Hepatocyte (in vitro differentiated cells): ENCODE measurements around the gene SYNGR2. TPM values are rescaled to one million over a fixed set of nuclear protein-coding genes. Genes with fewer than 3 reads are reported as not detected.
A peak's percentile ranks its signal among the peaks of the same experiment; 100 is the strongest.

Experiments
- DNase-seq: peaks from one replicate; pipeline ENCODE4 v3.0.0-alpha.2; 2016; ENCODE audit warnings: low spot score
- H2AFZ ChIP-seq: fragments of 200-600 bp; sonication (generic); 2 replicates; pipeline ENCODE4 v1.6.0; 2016; ENCODE audit warnings: antibody characterized with exemption, mild to moderate bottlenecking
- H3K27ac ChIP-seq: fragments of 200-600 bp; sonication (generic); 2 replicates; pipeline ENCODE4 v1.5.1; 2016; ENCODE audit warnings: mild to moderate bottlenecking
- H3K27me3 ChIP-seq: fragments of 200-600 bp; sonication (generic); 2 replicates; pipeline ENCODE4 v1.6.1; 2016
- H3K36me3 ChIP-seq: fragments of 200-600 bp; sonication (generic); replicated peaks from 2 replicates; pipeline ENCODE4 v1.5.1; 2016; ENCODE audit warnings: low read depth; ENCODE audit not compliant: insufficient read depth
- H3K4me1 ChIP-seq: fragments of 200-600 bp; sonication (generic); 2 replicates; pipeline ENCODE4 v1.5.1; 2016; ENCODE audit warnings: mild to moderate bottlenecking, moderate library complexity; ENCODE audit not compliant: insufficient read depth
- H3K4me2 ChIP-seq: fragments of 200-600 bp; sonication (generic); 2 replicates; pipeline ENCODE4 v1.6.0; 2016
- H3K4me3 ChIP-seq: fragments of 200-600 bp; sonication (generic); 2 replicates; pipeline ENCODE4 v1.5.1; 2016; ENCODE audit warnings: mild to moderate bottlenecking
- H3K79me2 ChIP-seq: fragments of 200-600 bp; sonication (generic); 2 replicates; pipeline ENCODE4 v1.6.0; 2017; ENCODE audit warnings: mild to moderate bottlenecking
- H3K9me2 ChIP-seq: fragments of 200-600 bp; sonication (generic); replicated peaks from 2 replicates; pipeline ENCODE4 v1.6.0; 2017; ENCODE audit warnings: mild to moderate bottlenecking; ENCODE audit not compliant: insufficient read depth
- H3K9me3 ChIP-seq: fragments of 200-600 bp; sonication (generic); 2 replicates; pipeline ENCODE4 v1.5.1; 2016; ENCODE audit warnings: low read depth, mild to moderate bottlenecking
- H4K20me1 ChIP-seq: fragments of 200-600 bp; sonication (generic); 2 replicates; pipeline ENCODE4 v1.6.0; 2016; ENCODE audit warnings: mild to moderate bottlenecking; ENCODE audit not compliant: insufficient read depth, poor library complexity, severe bottlenecking
- CTCF ChIP-seq: fragments of 200-600 bp; sonication (generic); IDR thresholded peaks from 2 replicates; pipeline ENCODE4 v1.5.1; 2016; ENCODE audit warnings: antibody characterized with exemption, mild to moderate bottlenecking; ENCODE audit not compliant: poor library complexity
- EZH2 ChIP-seq: fragments of 200-600 bp; sonication (generic); IDR thresholded peaks from 2 replicates; pipeline ENCODE4 v1.6.1; 2016; ENCODE audit warnings: antibody characterized with exemption, mild to moderate bottlenecking, borderline replicate concordance
- EZH2phosphoT487 ChIP-seq: fragments of 200-600 bp; sonication (generic); IDR thresholded peaks from one replicate; pipeline ENCODE4 v1.6.1; 2018; ENCODE audit warnings: antibody characterized with exemption, mild to moderate bottlenecking, low read depth, moderate library complexity; ENCODE audit not compliant: unreplicated experiment, severe bottlenecking
- WGBS: methylation state at CpG from one replicate; pipeline ENCODE4 v1.1.6; 2016; ENCODE audit warnings: low lambda C conversion rate; ENCODE audit errors: missing lambda C conversion rate; 5-methylcytosine and 5-hydroxymethylcytosine counted together
- polyA plus RNA-seq: library from polyadenylated mRNA; unstranded; fragments of >200 nt; fragmentation: Nextera tagmentation; extraction: Ambion mirVana; gene quantifications from 2 replicates; pipeline ENCODE4 v1.2.1, GENCODE V29; 2016
- total RNA-seq: library from RNA; depleted of rRNA; stranded (reverse); fragments of >200 nt; gene quantifications from 2 replicates; pipeline ENCODE4 v1.2.3, GENCODE V29; 2014

SYNGR2 gene
- total and polyA plus RNA-seq, 2 experiments from 2014 or later: 48.3 to 160 TPM

GRCh38 chr17:78134899-78135385 lies 33.4 kb upstream of the SYNGR2 start:
- Histone ChIP-seq H3K9me3 (no peaks in the 10 kb centered on the region), H3K9me2 (no peaks in the 10 kb centered on the region), H4K20me1 (no peaks in the 10 kb centered on the region), H3K4me2 (no peak overlapping the region), H3K4me1 (peaks cover 12% of the 10 kb centered on the region), H3K79me2 (no peaks in the 10 kb centered on the region), H2AFZ (no peak overlapping the region), H3K27ac (no peak overlapping the region), H3K4me3 (no peak overlapping the region), H3K27me3 (peaks cover 11% of the 10 kb centered on the region), H3K36me3 (no peaks in the 10 kb centered on the region)
- TF ChIP-seq EZH2: no peak
- TF ChIP-seq CTCF: no peak
- no peak for TF ChIP-seq EZH2phosphoT487
- DNase-seq: no peak
- 85% methylated on average over 9 of the region's 9 CpGs for WGBS

GRCh38 chr17:78135858-78136500 lies 32.4 kb upstream of the SYNGR2 start:
- Histone ChIP-seq H2AFZ (no peak overlapping the region), H3K27me3 (peaks cover 7% of the 10 kb centered on the region), H3K9me3 (no peaks in the 10 kb centered on the region), H3K27ac (no peak overlapping the region), H3K4me2 (no peak overlapping the region), H3K4me3 (no peak overlapping the region), H3K79me2 (no peaks in the 10 kb centered on the region), H3K9me2 (no peaks in the 10 kb centered on the region), H3K36me3 (no peaks in the 10 kb centered on the region), H4K20me1 (no peaks in the 10 kb centered on the region), H3K4me1 (peaks cover 12% of the 10 kb centered on the region)
- TF ChIP-seq CTCF (no peak), EZH2phosphoT487 (no peak), EZH2 (no peak)
- no peak for DNase-seq
- WGBS: 93% methylated on average over 9 of the region's 9 CpGs

DNA sequence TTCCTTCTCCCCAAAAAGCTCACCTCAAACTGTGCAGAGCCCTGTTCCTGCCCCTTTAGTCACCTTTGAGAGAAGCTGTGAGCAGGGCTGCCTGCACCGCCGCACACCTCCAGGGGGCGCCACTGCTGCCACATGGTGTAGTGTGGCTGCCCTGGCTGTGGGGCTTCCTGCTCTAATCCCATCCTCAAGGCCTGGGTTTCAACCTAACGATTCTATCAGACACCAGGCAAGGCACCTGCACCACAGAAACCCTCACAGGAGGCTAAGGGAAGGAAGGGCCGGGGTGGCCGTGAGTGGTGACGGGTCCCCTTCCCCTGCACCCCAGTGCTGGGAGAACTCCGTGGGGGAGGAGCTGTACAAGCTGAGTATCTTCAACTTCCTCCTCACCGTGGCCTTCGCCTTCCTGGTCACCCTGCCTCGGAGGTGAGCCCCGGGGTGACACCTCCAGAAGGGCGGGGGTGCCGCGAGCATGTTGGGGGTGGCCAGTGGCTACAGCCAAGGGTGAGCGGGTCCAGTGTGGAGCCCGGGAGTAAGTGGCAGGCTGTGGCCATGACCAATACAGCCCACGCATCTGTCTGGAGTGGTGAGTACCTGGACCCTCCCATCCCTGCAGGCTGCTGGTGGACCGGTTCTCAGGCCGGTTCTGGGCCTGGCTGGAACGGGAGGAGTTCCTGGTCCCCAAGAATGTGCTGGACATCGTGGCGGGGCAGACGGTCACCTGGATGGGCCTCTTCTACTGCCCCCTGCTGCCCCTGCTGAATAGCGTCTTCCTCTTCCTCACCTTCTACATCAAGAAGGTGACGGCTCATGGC lies 30.8 kb upstream of the SYNGR2 start:
- no peaks in the 10 kb centered on the region for H3K9me3 ChIP-seq

More for the DNA sequence above, 30.8 kb upstream of the SYNGR2 start:
- no peaks in the 10 kb centered on the region for H3K4me1 ChIP-seq
- DNase-seq: no peak
- H3K9me2 ChIP-seq: no peaks in the 10 kb centered on the region
- H3K4me3 ChIP-seq: no peak overlapping the region
- no peaks in the 10 kb centered on the region for H4K20me1 ChIP-seq
- TF ChIP-seq EZH2phosphoT487 (no peak), EZH2 (no peak), CTCF (peak; percentile 30)
- no peak overlapping the region for H3K27ac ChIP-seq
- no peaks in the 10 kb centered on the region for H3K36me3 ChIP-seq
- H3K79me2 ChIP-seq: no peaks in the 10 kb centered on the region
- no peak overlapping the region for H2AFZ ChIP-seq
- 78% methylated on average over 26 of the region's 26 CpGs for whole genome bisulfite sequencing
- no peak overlapping the region for H3K4me2 ChIP-seq
- H3K27me3 ChIP-seq: no peaks in the 10 kb centered on the region
